ENCODE results near the gene ANP32D.
"Not testable (repeated sequence)": the region's sequence is repeated elsewhere in the genome, so short reads cannot be mapped to it uniquely, and the experiment has no call there.

Gene ANP32D

DNA sequence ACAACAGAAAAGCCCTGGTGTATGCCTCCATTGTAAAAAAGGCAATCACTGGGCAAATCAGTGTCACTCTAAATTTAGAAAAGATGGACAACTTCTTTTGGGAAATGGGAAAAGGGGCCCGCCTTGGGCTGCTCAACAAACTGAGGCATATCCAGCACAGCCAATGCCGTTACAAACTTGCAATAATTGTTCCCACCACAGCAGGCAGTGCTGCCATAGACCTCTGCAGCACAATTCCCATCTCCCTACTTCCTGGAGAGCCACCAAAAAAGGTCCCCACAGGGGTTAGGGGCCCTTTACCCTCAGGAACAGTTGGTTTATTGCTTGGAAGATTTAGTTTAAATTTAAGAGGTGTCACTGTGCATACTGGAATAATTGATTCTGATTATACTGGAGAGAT lies 36.6 kb downstream of the ANP32D start:
- no peak for DNase-seq (ENCODE audit: low read depth)
- TF ChIP-seq, protein P1, sequence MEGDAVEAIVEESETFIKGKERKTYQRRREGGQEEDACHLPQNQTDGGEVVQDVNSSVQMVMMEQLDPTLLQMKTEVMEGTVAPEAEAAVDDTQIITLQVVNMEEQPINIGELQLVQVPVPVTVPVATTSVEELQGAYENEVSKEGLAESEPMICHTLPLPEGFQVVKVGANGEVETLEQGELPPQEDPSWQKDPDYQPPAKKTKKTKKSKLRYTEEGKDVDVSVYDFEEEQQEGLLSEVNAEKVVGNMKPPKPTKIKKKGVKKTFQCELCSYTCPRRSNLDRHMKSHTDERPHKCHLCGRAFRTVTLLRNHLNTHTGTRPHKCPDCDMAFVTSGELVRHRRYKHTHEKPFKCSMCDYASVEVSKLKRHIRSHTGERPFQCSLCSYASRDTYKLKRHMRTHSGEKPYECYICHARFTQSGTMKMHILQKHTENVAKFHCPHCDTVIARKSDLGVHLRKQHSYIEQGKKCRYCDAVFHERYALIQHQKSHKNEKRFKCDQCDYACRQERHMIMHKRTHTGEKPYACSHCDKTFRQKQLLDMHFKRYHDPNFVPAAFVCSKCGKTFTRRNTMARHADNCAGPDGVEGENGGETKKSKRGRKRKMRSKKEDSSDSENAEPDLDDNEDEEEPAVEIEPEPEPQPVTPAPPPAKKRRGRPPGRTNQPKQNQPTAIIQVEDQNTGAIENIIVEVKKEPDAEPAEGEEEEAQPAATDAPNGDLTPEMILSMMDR (IDR thresholded peaks at IDR 0.05; ENCODE audit: control insufficient read depth, extremely low read depth, insufficient read depth), result no peak
- no peak overlapping the region for H3K4me3 ChIP-seq (ENCODE audit: low read depth, low read length)

DNA sequence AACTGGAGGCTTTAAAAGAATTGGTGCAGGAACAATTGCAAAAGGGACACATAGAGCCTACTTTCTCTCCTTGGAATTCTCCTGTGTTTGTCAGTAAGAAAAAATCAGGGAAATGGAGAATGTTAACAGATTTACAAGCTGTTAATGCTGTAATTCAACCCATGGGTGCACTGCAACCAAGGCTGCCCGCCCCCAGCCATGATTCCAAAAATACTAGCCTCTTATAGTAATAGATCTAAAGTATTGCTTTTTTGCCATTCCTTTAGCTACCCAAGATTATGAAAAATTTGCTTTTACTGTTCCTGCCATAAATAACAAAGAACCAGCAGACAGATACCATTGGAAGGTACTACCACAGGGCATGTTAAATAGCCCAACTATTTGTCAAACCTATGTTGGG lies 37.8 kb downstream of the ANP32D start:
- TF ChIP-seq, protein P1 (IDR thresholded peaks at IDR 0.05; ENCODE audit: control insufficient read depth, extremely low read depth, insufficient read depth), result no peak
- DNase-seq (ENCODE audit: low read depth), result no peak
- H3K4me3 ChIP-seq (ENCODE audit: low read depth, low read length), result no peak overlapping the region

GRCh38 chr12:48512855-48513254 lies 40.5 kb downstream of the ANP32D start:
- TF ChIP-seq, protein P1 (IDR thresholded peaks at IDR 0.05; ENCODE audit: control insufficient read depth, extremely low read depth, insufficient read depth), result no peak
- DNase-seq (ENCODE audit: low read depth), result no peak
- no peak overlapping the region for H3K4me3 ChIP-seq (ENCODE audit: low read depth, low read length)

- TF ChIP-seq, protein P1 (IDR thresholded peaks at IDR 0.05; ENCODE audit: control insufficient read depth, extremely low read depth, insufficient read depth), result no peak
- DNase-seq (ENCODE audit: low read depth), result no peak
- no peak overlapping the region for H3K4me3 ChIP-seq (ENCODE audit: low read depth, low read length)
Observed at GRCh38 chr12:48514728-48515127, 42.4 kb downstream of the ANP32D start.

DNA sequence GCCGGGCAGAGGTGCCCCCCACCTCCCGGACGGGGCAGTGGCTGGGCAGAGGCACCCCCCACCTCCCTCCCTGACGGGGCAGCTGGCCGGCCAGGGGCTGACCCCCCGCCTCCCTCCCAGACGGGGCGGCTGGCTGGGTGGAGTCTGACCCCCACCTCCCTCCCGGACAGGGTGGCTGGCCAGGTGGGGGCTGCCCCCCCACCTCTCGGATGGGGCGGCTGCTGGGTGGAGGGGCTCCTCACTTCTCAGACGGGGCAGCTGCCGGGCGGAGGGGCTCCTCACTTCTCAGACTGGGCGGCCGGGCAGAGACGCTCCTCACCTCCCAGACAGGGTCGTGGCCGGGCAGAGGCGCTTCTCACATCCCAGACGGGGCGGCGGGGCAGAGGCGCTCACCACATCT lies 48.0 kb downstream of the ANP32D start:
- H3K4me3 ChIP-seq (ENCODE audit: low read depth, low read length); DNase-seq (ENCODE audit: low read depth): not testable (repeated sequence)

Data from LNCaP clone FGC (cell line).